T-helper 1 cell treated with Interleukin-12 subunit alpha and Interleukin-12 subunit beta and Interleukin-4 antibody, amounts not matched to agents 30 μg/mL and 1 μg/mL, for 36 hours (primary cell): ENCODE results near the gene MSLN.

Experiments
- H3K27ac Mint-ChIP-seq: one replicate; pipeline ENCODE4 v1.8.0; 2021; ENCODE audit warnings: mild to moderate bottlenecking, mixed read lengths
- H3K27me3 Mint-ChIP-seq: one replicate; pipeline ENCODE4 v1.8.0; 2021; ENCODE audit warnings: low read depth, mixed read lengths
- H3K36me3 Mint-ChIP-seq: one replicate; pipeline ENCODE4 v1.8.0; 2021; ENCODE audit warnings: low read depth, mixed read lengths
- H3K4me1 Mint-ChIP-seq: one replicate; pipeline ENCODE4 v1.8.0; 2021; ENCODE audit warnings: low read depth, mixed read lengths
- H3K4me3 Mint-ChIP-seq: one replicate; pipeline ENCODE4 v1.8.0; 2021; ENCODE audit warnings: mild to moderate bottlenecking, moderate library complexity, mixed read lengths
- H3K9me3 Mint-ChIP-seq: one replicate; pipeline ENCODE4 v1.8.0; 2021; ENCODE audit warnings: mixed read lengths

The MSLN gene

GRCh38 chr16:817001-817906 lies 56.7 kb downstream of the MSLN start:
- Mint-ChIP-seq H3K9me3 (no peaks in the 10 kb centered on the region), H3K4me1 (peaks cover 2% of the 10 kb centered on the region), H3K27ac (no peak overlapping the region), H3K27me3 (peaks cover 11% of the 10 kb centered on the region), H3K4me3 (no peak overlapping the region), H3K36me3 (no peaks in the 10 kb centered on the region)

GRCh38 chr16:818132-818531 lies 57.6 kb downstream of the MSLN start:
- Mint-ChIP-seq H3K27ac (no peak overlapping the region), H3K36me3 (no peaks in the 10 kb centered on the region)

More at GRCh38 chr16:818132-818531, 57.6 kb downstream of the MSLN start:
- H3K9me3 Mint-ChIP-seq, result no peaks in the 10 kb centered on the region
- peaks cover 2% of the 10 kb centered on the region for H3K4me1 Mint-ChIP-seq
- H3K4me3 Mint-ChIP-seq, result no peak overlapping the region
- H3K27me3 Mint-ChIP-seq, result peaks cover 5% of the 10 kb centered on the region
